ENCODE measurements around the gene NLRP3.
"Not testable (repeated sequence)": the region's sequence is repeated elsewhere in the genome, so short reads cannot be mapped to it uniquely, and the experiment has no call there.

The NLRP3 gene

GRCh38 chr1:247376659-247377058 lies 39.3 kb upstream of the NLRP3 start:
- Histone ChIP-seq H3K27me3 (ENCODE audit: control insufficient read depth in 1 of 2, insufficient read depth in 2 of 2, low read length in 2 of 2) (no peaks in the 10 kb centered on the region), H3K9me3 (ENCODE audit: low read length) (no peaks in the 10 kb centered on the region), H3K4me1 (ENCODE audit: insufficient read depth, low read length) (no peaks in the 10 kb centered on the region), H3K36me3 (ENCODE audit: insufficient read depth, low read length) (no peaks in the 10 kb centered on the region), H3K9ac (ENCODE audit: low read length) (no peak overlapping the region), H3K4me3 (ENCODE audit: low read depth in 1 of 2, low read length in 2 of 2) (no peak overlapping the region), H3K27ac (ENCODE audit: low read depth, low read length) (no peak overlapping the region)

DNA sequence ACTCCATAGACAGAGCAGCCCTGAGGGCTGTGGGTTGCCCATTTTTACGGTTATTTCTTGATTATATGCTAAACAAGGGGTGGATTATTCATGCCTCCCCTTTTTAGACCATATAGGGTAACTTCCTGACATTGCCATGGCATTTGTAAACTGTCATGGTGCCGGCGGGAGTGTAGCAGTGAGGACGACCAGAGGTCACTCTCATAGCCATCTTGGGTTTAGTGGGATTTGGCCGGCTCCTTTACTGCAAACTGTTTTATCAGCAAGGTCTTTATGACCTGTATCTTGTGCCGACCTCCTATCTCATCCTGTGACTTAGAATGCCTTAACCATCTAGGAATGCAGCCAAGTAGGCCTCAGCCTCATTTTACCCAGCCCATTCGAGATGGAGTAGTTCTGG lies 38.3 kb upstream of the NLRP3 start:
- not testable (repeated sequence) for H3K9ac ChIP-seq (ENCODE audit: low read length); H3K4me3 ChIP-seq (ENCODE audit: low read depth in 1 of 2, low read length in 2 of 2); H3K9me3 ChIP-seq (ENCODE audit: low read length); H3K36me3 ChIP-seq (ENCODE audit: insufficient read depth, low read length); H3K4me1 ChIP-seq (ENCODE audit: insufficient read depth, low read length); H3K27me3 ChIP-seq (ENCODE audit: control insufficient read depth in 1 of 2, insufficient read depth in 2 of 2, low read length in 2 of 2); H3K27ac ChIP-seq (ENCODE audit: low read depth, low read length)

DNA sequence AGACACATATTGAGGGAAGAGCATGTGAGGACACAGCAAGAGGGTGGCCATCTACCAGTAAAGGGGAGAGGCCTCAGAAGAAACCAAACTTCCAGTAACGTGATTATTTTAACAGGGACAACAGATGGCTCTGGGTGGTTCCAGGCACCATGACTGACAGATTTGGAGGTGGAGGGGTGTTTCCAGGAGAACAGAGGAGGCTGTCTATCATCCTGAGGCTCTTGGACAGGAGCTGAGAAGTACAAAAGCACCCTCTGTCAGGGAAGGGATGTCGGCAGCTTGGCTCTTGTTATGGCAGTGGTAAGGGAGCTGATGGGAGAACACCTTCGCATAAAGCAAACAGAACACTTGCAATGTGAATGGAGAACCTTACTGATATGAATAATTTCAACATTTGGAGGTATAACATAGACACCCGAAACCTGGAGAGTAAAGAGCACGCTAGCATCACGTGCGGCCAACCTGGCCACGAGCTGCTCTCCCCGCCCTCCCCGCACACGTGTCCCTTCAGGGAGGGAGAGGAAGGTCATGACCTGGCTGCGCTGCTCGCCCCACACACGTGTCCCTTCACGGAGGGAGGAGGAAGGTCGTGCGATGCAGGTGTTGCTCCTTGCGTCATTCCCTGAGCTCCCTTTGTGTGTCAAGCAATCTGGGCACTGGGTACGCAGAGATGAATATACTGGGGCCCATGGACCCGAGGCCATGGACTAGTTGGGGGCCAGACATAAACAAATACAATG lies 37.5 kb upstream of the NLRP3 start:
- Histone ChIP-seq H3K9ac (ENCODE audit: low read length) (no peak overlapping the region), H3K4me1 (ENCODE audit: insufficient read depth, low read length) (no peaks in the 10 kb centered on the region), H3K4me3 (ENCODE audit: low read depth in 1 of 2, low read length in 2 of 2) (no peak overlapping the region), H3K36me3 (ENCODE audit: insufficient read depth, low read length) (no peaks in the 10 kb centered on the region), H3K9me3 (ENCODE audit: low read length) (no peaks in the 10 kb centered on the region), H3K27ac (ENCODE audit: low read depth, low read length) (no peak overlapping the region), H3K27me3 (ENCODE audit: control insufficient read depth in 1 of 2, insufficient read depth in 2 of 2, low read length in 2 of 2) (no peaks in the 10 kb centered on the region)

DNA sequence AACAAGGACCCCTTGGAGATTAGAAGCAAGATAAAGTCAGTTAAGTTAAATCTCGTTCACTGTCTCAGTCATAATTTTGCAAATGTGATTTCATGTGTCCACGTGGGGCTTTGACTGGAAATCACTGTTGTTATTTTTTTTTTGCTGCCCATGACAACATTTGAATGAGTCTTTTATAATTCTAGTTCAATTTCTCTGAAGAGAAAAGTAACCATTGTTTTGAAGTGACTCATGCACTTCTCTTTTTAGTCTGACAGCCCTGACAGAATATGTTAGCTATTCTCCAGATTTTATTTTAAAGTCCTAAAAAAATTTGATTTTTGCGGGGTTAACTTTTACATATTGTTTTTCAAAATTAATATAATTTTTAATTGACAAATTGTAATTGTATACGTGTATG lies 30.7 kb upstream of the NLRP3 start:
- Histone ChIP-seq H3K9me3 (ENCODE audit: low read length) (no peaks in the 10 kb centered on the region), H3K9ac (ENCODE audit: low read length) (no peak overlapping the region), H3K27me3 (ENCODE audit: control insufficient read depth in 1 of 2, insufficient read depth in 2 of 2, low read length in 2 of 2) (no peaks in the 10 kb centered on the region), H3K27ac (ENCODE audit: low read depth, low read length) (no peak overlapping the region), H3K4me3 (ENCODE audit: low read depth in 1 of 2, low read length in 2 of 2) (no peak overlapping the region), H3K36me3 (ENCODE audit: insufficient read depth, low read length) (no peaks in the 10 kb centered on the region), H3K4me1 (ENCODE audit: insufficient read depth, low read length) (no peaks in the 10 kb centered on the region)

- H3K27me3 ChIP-seq (ENCODE audit: control insufficient read depth in 1 of 2, insufficient read depth in 2 of 2, low read length in 2 of 2): no peaks in the 10 kb centered on the region
- no peaks in the 10 kb centered on the region for H3K9me3 ChIP-seq (ENCODE audit: low read length)
- H3K4me1 ChIP-seq (ENCODE audit: insufficient read depth, low read length): no peaks in the 10 kb centered on the region
- no peak overlapping the region for H3K27ac ChIP-seq (ENCODE audit: low read depth, low read length)
- no peak overlapping the region for H3K9ac ChIP-seq (ENCODE audit: low read length)
- no peak overlapping the region for H3K4me3 ChIP-seq (ENCODE audit: low read depth in 1 of 2, low read length in 2 of 2)
- H3K36me3 ChIP-seq (ENCODE audit: insufficient read depth, low read length): no peaks in the 10 kb centered on the region
Measured at GRCh38 chr1:247386217-247386616, 29.8 kb upstream of the NLRP3 start.

DNA sequence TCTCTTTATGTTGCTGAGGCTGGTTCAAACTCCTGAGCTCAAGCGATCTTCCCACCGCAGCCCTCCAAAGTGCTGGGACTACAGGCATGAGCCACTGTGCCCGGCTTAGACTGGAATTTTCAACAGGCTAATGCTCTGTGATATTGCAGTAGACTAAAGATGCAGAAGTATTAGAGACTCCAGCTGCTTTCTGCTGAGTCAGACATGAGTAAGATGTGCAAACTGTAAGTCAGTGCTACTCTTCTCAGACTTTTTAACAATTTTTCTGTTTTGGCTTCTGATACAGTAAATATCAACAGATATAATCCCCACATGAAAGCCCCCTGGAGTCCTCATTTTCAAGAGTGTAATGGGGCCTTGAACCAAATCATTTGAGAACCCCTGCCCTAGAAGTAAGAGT lies 29.3 kb upstream of the NLRP3 start:
- no peaks in the 10 kb centered on the region for H3K27me3 ChIP-seq (ENCODE audit: control insufficient read depth in 1 of 2, insufficient read depth in 2 of 2, low read length in 2 of 2)
- no peaks in the 10 kb centered on the region for H3K9me3 ChIP-seq (ENCODE audit: low read length)
- H3K27ac ChIP-seq (ENCODE audit: low read depth, low read length): no peak overlapping the region
- H3K4me1 ChIP-seq (ENCODE audit: insufficient read depth, low read length): no peaks in the 10 kb centered on the region
- H3K36me3 ChIP-seq (ENCODE audit: insufficient read depth, low read length): no peaks in the 10 kb centered on the region
- H3K9ac ChIP-seq (ENCODE audit: low read length): no peak overlapping the region
- no peak overlapping the region for H3K4me3 ChIP-seq (ENCODE audit: low read depth in 1 of 2, low read length in 2 of 2)

GRCh38 chr1:247387096-247387495 lies 28.9 kb upstream of the NLRP3 start:
- Histone ChIP-seq H3K4me3 (ENCODE audit: low read depth in 1 of 2, low read length in 2 of 2) (no peak overlapping the region), H3K27ac (ENCODE audit: low read depth, low read length) (no peak overlapping the region), H3K36me3 (ENCODE audit: insufficient read depth, low read length) (no peaks in the 10 kb centered on the region), H3K9ac (ENCODE audit: low read length) (no peak overlapping the region), H3K4me1 (ENCODE audit: insufficient read depth, low read length) (no peaks in the 10 kb centered on the region), H3K9me3 (ENCODE audit: low read length) (no peaks in the 10 kb centered on the region), H3K27me3 (ENCODE audit: control insufficient read depth in 1 of 2, insufficient read depth in 2 of 2, low read length in 2 of 2) (no peaks in the 10 kb centered on the region)

DNA sequence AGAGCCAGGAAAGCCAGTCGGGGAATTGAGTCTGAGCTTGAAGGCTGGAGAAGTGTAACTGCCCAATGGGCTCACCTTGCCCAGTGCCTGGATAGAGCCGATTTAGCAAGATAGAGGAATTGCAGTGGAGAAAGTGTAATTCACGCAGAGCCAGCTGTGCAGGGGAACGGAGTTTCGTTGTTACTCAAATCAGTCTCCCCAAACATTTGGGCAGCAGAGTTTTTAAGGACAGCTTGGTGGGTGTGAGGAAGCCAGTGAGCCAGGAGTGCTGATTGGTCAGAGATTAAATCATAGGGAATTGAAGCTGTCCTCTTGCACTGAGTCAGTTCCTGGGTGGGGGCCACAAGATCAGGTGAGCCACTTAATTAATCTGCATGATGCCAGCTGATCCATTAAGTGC lies 28.4 kb upstream of the NLRP3 start:
- Histone ChIP-seq H3K36me3 (ENCODE audit: insufficient read depth, low read length) (no peaks in the 10 kb centered on the region), H3K4me1 (ENCODE audit: insufficient read depth, low read length) (no peaks in the 10 kb centered on the region), H3K27me3 (ENCODE audit: control insufficient read depth in 1 of 2, insufficient read depth in 2 of 2, low read length in 2 of 2) (no peaks in the 10 kb centered on the region), H3K9me3 (ENCODE audit: low read length) (no peaks in the 10 kb centered on the region), H3K27ac (ENCODE audit: low read depth, low read length) (no peak overlapping the region), H3K4me3 (ENCODE audit: low read depth in 1 of 2, low read length in 2 of 2) (no peak overlapping the region), H3K9ac (ENCODE audit: low read length) (no peak overlapping the region)

DNA sequence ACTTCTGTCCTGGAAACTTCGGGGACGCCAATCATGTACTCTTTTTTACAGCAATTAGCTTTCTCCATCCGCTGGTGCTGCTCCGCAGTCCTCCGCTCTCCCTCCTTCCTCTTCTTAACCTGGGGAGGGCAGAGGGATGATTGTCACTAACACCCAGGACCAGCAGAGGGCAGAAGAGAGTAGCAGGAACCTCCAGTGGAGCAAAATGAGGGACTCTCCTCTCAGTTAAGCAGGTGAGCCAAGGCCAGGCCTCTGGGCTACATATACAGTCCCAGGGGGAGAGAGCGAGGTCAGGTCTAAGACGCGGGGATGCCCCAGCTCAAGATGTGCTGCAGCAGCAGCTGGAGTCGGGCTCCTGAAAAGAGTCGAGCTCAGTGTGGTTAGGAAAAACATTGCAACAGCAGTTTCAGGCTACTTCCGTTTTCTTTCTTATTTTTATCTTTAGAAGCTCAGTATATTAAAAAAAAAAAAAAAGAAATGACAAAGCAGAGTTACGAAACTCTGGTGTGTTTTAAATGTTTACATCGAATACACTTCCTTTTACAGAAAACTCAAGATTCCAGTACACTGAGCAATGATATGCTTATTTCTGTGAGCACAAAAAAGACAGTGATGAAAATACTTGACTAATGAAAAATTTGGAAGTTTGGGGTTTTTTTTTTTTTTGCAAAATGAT lies 25.7 kb upstream of the NLRP3 start:
- Histone ChIP-seq H3K27ac (ENCODE audit: low read depth, low read length) (no peak overlapping the region), H3K9ac (ENCODE audit: low read length) (no peak overlapping the region), H3K9me3 (ENCODE audit: low read length) (no peaks in the 10 kb centered on the region), H3K4me1 (ENCODE audit: insufficient read depth, low read length) (no peaks in the 10 kb centered on the region), H3K4me3 (ENCODE audit: low read depth in 1 of 2, low read length in 2 of 2) (no peak overlapping the region), H3K36me3 (ENCODE audit: insufficient read depth, low read length) (no peaks in the 10 kb centered on the region), H3K27me3 (ENCODE audit: control insufficient read depth in 1 of 2, insufficient read depth in 2 of 2, low read length in 2 of 2) (no peaks in the 10 kb centered on the region)

DNA sequence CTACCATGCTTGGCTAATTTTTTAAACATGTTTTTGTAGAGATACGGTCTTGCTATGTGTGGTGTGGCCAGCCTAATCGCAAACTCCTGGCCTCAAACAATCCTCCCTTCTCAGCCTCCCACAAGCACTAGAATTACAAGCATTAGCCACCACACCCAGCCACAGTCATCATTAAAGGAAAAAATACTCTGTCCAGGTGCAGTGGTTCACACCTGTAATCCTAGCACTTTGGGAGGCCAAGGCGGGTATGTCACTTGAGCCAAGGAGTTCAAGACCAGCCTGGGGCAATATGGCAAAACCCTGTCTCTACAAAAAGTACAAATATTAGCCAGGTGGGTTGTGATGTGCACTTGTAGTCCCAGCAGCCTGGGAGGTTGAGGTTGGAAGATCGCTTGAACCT lies 25.0 kb upstream of the NLRP3 start:
- no peaks in the 10 kb centered on the region for H3K4me1 ChIP-seq (ENCODE audit: insufficient read depth, low read length)
- H3K36me3 ChIP-seq (ENCODE audit: insufficient read depth, low read length): no peaks in the 10 kb centered on the region
- no peak overlapping the region for H3K9ac ChIP-seq (ENCODE audit: low read length)
- H3K27me3 ChIP-seq (ENCODE audit: control insufficient read depth in 1 of 2, insufficient read depth in 2 of 2, low read length in 2 of 2): no peaks in the 10 kb centered on the region
- H3K9me3 ChIP-seq (ENCODE audit: low read length): no peaks in the 10 kb centered on the region
- no peak overlapping the region for H3K4me3 ChIP-seq (ENCODE audit: low read depth in 1 of 2, low read length in 2 of 2)
- H3K27ac ChIP-seq (ENCODE audit: low read depth, low read length): no peak overlapping the region

DNA sequence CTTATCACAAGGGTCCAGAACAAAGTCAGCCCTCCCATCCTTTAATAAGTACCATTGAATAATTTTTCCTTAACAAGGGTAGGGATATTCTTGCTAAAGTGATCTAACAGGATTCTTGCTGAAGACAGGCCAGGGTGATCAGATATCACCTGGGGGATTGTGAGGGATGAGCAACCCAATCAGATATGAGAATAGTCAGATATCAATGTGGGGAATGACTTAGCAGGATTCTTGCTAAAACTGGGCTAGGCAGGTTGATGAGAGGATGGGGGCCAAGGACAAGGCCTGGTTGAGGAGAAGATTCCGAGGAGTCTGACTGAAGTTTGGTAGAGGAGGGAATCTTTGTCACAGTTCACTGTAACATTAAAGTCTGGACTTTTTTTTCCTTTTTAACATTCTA lies 23.9 kb upstream of the NLRP3 start:
- no peaks in the 10 kb centered on the region for H3K36me3 ChIP-seq (ENCODE audit: insufficient read depth, low read length)
- no peaks in the 10 kb centered on the region for H3K4me1 ChIP-seq (ENCODE audit: insufficient read depth, low read length)
- no peak overlapping the region for H3K4me3 ChIP-seq (ENCODE audit: low read depth in 1 of 2, low read length in 2 of 2)
- H3K27me3 ChIP-seq (ENCODE audit: control insufficient read depth in 1 of 2, insufficient read depth in 2 of 2, low read length in 2 of 2): no peaks in the 10 kb centered on the region
- no peak overlapping the region for H3K9ac ChIP-seq (ENCODE audit: low read length)
- H3K9me3 ChIP-seq (ENCODE audit: low read length): no peaks in the 10 kb centered on the region
- no peak overlapping the region for H3K27ac ChIP-seq (ENCODE audit: low read depth, low read length)

DNA sequence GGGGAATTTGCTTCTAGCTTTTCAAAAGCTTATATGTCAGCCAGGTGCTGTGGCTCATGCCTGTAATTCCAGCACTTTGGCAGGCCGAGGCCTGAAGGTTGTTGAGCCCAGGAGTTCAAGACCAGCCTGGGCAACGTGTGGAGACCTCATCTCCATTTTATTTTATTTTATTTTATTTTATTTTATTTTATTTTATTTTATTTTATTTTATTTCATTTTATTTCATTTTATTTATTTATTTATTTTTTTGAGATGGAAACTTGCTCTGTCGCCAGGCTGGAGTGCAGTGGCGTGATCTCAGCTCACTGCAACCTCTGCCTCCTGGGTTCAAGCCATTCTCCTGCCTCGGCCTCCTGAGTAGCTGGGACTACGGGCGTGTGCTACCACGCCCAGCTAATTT lies 20.9 kb upstream of the NLRP3 start:
- H3K27me3 ChIP-seq (ENCODE audit: control insufficient read depth in 1 of 2, insufficient read depth in 2 of 2, low read length in 2 of 2); H3K4me3 ChIP-seq (ENCODE audit: low read depth in 1 of 2, low read length in 2 of 2); H3K36me3 ChIP-seq (ENCODE audit: insufficient read depth, low read length); H3K4me1 ChIP-seq (ENCODE audit: insufficient read depth, low read length); H3K27ac ChIP-seq (ENCODE audit: low read depth, low read length); H3K9ac ChIP-seq (ENCODE audit: low read length); H3K9me3 ChIP-seq (ENCODE audit: low read length): not testable (repeated sequence)

Measured in muscle layer of colon (tissue), 2 donors.